Measurements from ENCODE around the gene TRPM7.
"Not testable (repeated sequence)": the region's sequence is repeated elsewhere in the genome, so short reads cannot be mapped to it uniquely, and the experiment has no call there.

The TRPM7 gene

DNA sequence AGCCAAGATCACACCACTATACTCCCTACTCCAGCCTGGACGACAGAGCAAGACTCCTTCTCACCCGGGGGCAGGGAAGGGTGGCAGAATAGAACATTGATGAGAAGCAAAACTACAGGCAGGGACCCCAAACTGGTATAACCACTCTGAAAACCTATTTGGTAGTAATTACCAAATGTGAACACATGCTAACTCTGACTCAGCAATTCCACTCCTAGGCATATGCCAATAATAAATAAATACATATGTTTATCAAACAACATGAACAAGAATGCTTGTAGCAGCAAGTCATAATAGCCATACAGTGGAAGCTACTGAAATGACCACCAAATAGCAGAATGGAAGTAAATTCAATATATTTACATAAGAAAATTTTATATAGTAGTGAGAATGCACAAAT lies 109.1 kb downstream of the TRPM7 start:
- no peak for FAIRE-seq

DNA sequence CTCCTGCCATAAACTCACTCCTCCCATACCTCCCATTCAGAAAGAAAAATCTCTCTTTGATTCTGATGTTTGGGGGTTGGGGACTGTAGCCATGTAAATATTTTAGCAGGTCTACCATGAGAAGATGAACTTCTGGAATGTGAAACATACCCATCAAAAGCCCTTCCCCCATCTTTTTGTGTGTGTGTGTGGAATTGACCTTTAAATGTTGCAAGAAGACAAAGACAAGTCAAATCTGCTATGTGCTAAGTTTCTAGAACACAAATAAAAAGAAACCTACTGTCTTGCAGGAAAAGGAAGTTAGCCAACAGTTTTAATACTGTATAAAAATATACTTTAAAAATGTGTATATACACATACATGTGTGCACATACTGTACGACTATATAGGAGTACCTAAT lies 110.4 kb downstream of the TRPM7 start:
- FAIRE-seq (no peak), DNase-seq (ENCODE audit: low spot score) (no peak)

More for the DNA sequence above, 109.1 kb downstream of the TRPM7 start:
- no peak for DNase-seq (ENCODE audit: low spot score)

DNA sequence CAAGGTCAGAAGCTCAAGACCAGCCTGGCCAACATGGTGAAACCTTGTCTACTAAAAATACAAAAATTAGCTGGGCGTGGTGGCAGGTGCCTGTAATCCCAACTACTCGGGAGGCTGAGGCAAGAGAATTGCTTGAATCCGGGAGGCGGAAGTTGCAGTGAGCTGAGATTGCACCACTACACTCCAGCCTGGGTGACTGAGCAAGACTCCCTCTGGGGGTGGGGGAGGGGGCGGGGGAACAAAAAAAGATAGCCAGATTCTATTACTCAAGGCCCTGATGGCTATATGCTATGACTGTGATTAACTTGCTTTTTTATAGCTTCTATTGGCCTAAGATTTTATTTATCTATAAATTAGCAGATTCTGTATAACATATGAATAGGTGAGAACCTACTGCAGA lies 112.8 kb downstream of the TRPM7 start:
- not testable (repeated sequence) for FAIRE-seq; DNase-seq (ENCODE audit: low spot score)

DNA sequence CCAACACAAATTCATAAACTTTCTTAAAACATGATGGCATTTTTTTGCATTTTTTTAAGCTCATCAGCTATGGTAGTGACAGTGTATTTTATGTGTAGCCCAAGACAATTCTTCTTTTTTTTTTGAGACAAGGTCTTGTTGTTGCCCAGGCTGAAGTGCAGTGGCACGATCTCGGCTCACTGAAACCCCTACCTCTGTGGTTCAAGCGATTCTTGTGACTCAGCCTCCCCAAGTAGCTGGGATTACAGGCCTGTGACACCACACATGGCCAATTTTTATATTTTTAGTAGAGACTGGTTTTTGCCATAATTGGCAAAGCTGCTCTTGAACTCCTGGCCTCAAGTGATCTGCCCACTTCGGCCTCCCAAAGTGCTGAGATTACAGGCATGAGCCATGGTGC lies 122.8 kb downstream of the TRPM7 start:
- DNase-seq (ENCODE audit: low spot score) (no peak), FAIRE-seq (no peak)

DNA sequence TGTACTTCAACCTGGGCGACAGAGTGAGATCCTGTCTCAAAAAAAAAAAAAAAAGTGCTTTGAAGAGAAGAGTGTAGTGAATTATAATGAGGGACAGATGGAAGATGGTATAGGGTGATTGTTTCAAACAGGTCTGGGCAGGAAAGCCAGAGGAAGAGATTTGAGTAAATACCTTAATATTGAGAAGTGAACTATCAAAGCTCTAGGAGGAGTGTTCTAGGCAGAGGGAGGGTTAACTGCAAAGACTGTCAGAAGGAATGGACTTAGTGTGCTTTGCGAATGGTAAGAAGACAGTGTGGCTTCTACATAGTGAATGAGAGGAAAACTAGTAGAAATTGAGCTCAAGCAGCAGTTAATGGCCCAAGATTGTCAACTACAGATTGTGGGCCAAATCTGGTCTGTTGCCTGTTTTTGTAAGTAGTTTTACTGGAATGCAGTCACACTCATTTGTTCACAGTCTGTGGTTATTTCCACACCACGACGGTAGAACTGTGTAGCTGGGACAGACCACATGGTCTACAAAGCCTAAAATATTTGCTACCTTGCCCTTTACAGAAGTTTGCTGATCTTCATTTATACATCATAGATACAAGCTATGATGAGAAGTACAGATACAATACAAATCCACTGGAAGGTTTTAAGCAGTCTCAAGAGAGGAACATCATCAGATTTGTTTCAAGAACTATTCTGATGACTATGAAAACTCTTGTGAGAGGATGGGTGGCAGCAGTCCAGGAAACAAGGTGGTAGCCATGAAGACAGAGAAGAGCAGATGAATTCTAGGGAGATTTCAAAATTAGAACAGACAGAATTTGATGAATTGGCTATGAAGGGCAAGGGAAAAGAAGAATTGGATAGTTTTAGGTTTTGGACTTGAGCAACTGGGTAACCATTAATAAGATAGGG lies 123.6 kb downstream of the TRPM7 start:
- DNase-seq (ENCODE audit: low spot score): no peak
- no peak for FAIRE-seq

DNA sequence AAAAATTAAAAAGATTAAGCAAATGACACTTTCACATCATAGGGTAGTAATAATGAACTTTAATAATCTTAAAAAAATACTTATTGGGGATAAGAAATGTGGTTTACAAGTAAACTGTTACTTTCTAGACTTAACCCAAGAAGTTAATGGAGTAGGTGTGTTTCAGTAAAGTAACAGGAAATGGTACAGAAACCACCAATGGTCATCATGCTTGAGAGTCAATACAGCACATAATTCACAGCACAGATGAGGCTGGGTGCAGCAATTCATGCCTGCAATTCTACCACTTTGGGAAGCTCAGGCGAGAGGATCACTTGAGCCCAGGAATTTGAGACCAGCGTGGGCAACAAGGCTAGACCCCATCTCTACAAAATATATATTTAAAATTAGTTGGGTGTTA lies 128.6 kb downstream of the TRPM7 start:
- FAIRE-seq (no peak), DNase-seq (ENCODE audit: low spot score) (no peak)

DNA sequence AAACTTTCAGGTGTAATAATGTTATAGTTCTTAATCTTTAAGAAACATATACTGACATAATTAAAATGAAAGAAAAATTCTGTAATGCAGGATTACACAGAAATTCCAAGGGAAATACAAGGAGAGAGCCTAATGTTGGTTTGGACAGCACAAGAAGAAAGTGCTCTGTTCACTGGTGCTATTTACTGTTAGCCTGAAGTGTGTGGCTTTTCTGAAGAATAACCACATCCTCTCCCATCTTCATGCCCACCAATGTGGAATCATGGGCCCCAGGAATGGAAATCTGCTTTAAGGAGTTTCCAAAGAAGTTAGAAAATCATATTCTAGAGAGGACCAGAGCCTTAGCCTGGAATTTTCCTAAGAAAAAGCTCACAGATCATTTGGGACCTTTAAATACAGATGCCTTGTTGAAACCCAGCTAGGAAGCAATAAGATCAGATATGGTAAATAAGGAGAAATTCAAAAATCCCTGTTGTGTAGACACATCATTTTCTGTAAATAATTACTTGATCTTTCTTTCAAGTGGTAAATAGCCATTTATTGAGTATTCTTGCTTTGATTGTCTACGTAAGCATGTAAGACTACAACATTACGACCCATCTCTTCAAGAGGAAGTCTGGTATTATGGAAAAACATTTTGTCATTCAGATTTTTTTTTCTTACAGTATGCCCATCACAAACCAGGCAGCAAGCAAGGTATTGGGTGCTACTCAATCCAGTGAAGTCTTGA lies 129.8 kb downstream of the TRPM7 start:
- no peak for DNase-seq (ENCODE audit: low spot score)
- FAIRE-seq: no peak

DNA sequence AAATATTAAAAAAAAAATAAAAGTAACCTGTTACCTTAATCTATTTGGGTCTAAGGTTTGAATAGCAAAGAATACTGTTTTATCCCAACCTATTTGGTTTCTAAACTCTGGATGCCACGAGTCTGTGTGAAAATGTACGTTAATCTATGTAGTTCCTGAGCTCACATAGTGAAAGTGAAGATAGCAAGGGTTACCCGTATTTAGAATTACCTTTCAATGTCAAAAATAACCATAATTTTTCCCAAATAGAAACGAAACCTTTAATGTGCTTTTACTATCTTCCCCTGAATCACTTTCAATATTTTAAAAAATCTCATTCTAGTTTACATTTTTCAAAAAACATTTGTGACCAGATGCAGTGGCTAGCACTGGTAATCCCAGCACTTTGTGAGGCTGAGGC lies 134.4 kb downstream of the TRPM7 start:
- FAIRE-seq (no peak), DNase-seq (ENCODE audit: low spot score) (no peak)

DNA sequence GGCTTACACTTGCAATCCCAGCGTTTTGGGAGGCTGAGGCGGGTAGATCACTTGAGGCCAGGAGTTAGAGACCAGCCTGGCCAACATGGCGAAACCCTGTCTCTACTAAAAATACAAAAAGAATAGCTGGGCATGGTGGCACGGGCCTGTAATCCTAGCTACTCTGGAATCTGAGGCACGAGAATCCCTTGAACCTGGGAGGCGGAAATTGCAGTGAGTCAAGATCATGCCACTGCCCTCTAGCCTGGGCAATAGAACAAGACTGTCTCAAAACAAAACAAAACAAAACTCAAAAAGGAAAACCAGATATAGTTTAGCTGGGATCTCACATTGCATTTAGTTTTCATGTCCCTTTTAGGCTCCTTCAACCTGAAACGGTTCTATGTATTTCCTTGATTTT lies 137.3 kb downstream of the TRPM7 start:
- DNase-seq (ENCODE audit: low spot score) (no peak), FAIRE-seq (no peak)

DNA sequence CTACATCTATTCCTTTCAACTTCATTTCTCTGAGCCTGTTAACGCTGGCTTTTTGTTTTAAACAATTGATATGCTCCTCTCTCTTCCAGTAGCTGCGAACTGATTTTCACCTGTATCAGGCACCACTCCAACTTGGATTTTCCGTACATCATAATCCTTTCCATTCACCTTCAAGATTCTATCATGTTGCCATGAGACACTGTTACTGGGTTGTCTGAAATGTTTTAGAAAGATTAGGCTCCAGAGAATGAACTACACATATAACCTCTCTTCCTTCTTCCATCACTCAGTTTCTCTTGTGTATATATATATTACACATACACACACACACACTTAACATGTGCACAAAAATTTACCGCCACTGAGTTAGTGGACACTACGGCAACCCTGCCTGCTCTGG lies 140.0 kb downstream of the TRPM7 start, which contains the start of gene USP50:
USP50 (minus strand) TSS at position 101 of the 400 bp plus-strand sequence. CDS start 141 bp downstream, outside the sequence.
- FAIRE-seq (no peak), DNase-seq (ENCODE audit: low spot score) (no peak)

DNA sequence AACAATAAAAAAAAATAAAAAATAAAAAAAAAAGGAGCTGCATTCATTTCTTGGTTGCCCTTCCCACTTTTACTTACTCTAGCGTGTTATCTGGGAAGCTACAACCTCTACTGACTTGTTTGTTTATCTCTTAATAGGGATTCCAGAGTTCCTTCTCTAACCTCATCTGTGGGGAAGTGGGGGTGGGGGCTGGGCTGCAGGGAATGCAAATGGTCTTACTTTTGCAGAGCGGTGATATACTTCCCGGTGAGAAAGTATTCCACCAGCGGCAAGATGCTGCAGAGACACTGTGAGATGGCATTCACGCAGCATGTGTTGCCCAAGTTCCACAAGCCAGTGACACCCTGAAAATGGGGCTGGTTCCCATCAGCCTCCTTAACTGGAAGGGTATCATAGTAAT lies 142.2 kb downstream of the TRPM7 start:
- DNase-seq (ENCODE audit: low spot score) (no peak), FAIRE-seq (no peak)

DNA sequence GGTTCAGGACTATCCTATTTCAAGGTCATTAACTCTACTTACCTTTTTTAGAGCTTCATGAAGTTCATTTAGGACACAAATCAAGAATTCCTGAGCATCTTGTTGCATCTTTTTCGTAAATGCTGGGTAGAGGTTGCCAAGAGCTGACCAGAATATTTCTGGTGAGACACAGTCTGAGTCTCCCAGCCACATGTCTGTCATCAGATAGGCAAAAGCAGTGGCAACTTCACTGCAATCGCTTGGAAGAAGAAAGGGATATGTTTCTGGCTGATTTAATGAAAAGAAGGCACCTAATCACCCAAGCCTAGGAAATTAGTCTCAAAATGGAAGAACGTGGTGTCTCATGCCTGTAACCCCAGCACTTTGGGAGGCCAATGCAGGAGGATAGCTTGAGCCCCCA lies 143.0 kb downstream of the TRPM7 start:
- DNase-seq (ENCODE audit: low spot score): no peak
- no peak for FAIRE-seq

DNA sequence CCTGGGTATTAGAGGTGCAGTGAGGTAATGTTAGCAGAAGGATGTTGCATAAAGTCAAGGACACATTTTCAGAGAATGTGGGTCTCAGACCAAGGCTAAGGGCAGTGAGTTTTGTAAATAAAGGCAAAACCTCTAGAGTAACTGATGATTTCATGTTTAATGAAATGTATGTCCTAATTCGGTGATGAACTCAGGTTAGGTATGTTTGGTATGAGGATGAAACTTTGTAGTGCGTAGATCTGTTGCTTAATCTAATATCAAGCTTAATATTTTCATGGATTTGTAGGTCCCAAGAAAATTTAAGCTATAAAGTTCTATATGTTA lies 143.7 kb downstream of the TRPM7 start:
- FAIRE-seq (no peak), DNase-seq (ENCODE audit: low spot score) (no peak)

DNA sequence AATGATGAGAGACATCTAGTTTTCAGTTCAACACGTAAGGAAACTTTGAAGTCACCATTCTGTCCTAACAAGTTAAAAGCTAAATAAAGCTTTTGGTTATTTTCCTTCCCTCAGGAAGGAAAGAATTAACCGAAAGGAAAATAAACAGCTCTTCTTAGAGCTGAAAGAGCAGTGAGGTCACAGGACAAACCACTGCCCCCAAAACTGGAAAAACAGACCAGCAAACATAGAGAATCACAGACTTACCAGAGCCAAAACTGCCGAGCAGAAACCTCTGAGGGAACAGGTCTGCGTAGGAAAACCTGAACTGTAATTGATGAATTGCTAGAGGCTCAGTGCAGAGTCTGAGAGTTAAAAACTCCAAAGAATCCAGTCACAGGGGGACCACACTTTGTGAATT lies 154.8 kb downstream of the TRPM7 start:
- no peak for FAIRE-seq
- no peak for DNase-seq (ENCODE audit: low spot score)

DNA sequence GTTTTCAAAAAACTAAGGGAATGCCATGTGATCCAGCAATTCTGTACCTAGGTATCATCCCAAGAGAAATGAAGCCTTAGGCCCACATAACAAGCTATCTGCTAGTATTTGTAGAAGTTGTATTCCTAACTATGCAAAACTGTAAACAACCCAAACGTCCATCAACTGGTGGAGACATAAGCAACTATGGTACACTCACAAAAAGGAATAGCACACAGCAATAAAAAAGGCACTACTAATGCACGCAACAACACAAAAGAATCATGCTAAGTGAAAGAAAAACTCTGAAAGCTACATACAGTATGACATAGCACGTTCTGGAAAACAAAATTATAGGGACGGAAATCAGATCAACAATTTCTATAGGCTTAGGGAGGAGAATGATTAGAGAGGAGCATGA lies 155.4 kb downstream of the TRPM7 start:
- FAIRE-seq: no peak
- no peak for DNase-seq (ENCODE audit: low spot score)

DNA sequence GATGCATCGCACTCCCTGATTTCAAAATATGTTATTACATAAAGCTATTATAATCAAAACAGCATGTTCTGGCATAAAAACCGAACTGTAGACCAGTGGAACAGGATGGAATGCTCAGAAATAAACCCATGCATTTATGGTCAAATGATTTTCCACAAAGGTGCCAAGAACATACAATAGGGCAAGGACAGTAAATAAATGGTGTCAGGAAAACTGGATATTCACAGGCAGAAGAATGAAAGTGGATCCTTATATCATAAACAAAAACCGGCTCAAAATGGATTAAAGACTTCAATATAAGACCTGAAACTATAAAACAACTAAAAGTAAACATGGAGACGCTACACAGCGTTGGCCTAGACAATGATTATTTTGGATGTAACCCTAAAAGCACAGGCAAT lies 162.7 kb downstream of the TRPM7 start:
- FAIRE-seq (no peak), DNase-seq (ENCODE audit: low spot score) (no peak)

DNA sequence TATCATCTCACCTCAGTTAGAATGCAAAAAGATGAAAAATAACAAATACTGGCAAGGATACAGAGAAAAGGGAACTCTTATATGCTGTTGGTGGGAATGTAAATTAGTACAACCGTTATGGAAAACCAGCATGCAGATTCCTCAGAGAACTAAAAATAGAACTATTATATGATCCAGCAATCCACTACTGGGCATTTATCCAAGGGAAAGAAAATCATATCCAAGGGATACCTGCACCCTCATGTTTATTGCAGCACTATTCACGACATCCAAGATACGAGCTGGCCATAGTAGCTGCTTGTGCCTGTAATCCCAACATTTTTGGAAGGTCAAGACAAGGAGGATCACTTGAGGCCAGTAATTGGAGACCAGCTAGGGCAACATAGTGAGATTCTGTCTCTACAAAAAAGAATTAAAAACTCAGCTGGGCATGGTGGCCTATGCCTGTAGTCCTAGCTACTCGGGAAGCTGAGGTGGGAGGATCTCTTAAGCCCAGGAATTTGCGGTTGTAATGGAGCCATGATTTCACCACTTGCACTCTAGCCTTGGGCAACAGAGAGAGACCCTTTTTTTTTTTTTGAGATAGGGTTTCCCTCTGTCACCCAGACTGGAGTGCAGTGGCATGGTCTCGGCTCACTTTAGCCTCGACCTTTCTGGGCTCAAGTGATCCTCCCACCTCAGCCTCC lies 166.7 kb downstream of the TRPM7 start:
- FAIRE-seq (no peak), DNase-seq (ENCODE audit: low spot score) (no peak)

DNA sequence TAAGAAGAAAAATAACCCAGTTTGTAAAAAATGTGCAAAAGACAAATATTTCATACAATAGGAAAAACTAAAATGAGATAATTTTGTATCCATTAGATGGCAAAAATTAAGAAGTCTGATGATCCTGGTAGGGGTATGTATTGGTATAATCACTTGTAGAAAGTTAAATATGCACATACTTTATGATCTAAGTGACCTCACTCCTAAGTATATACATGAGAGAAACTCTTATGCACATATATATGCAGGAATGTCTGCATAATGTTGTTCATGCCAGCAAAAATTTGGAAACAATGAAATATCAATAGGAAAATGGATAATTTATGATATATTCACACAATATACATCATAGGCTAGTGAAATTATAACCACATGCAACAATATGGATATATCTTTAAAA lies 173.6 kb downstream of the TRPM7 start:
- no peak for DNase-seq (ENCODE audit: low spot score)
- FAIRE-seq: no peak
